Caco-2 (cell line): ENCODE results near the gene SNX27. TPM values are rescaled to one million over a fixed set of nuclear protein-coding genes. Genes with fewer than 3 reads are reported as not detected.

Source experiments
- BruUV-seq: library from RNA; stranded (reverse); fragments of 400-500 nt; replicated peaks from 2 replicates; lab custom pipeline; 2021; lab: Mats Ljungman, UMichigan
- CTCF ChIA-PET: fragments of 300-600 bp; sonication (Branson Sonifier 250); formaldehyde crosslinking; loops from one replicate; lab custom pipeline; 2022; ENCODE audit warnings: antibody characterized with exemption; lab: Charles Lee
- POLR2A ChIA-PET: fragments of 300-600 bp; sonication (Branson Sonifier 250); formaldehyde crosslinking; loops from one replicate; lab custom pipeline; 2022; ENCODE audit warnings: antibody characterized with exemption; lab: Charles Lee
- DNase-seq, 2 experiments: peaks; one replicate each; pipeline versions ENCODE4 v3.0.0 to v3.0.0-alpha.2; 2020 to 2022
- H3K27me3 ChIP-seq: replicated peaks from 2 replicates; pipeline ENCODE4 v1.6.0; 2011; ENCODE audit warnings: low read length; ENCODE audit not compliant: control insufficient read depth, insufficient read depth
- H3K36me3 ChIP-seq: 2 replicates; pipeline ENCODE4 v1.5.1; 2011; ENCODE audit warnings: low read length; ENCODE audit not compliant: control insufficient read depth, insufficient read depth
- H3K4me1 ChIP-seq: fragments of 250-450 bp; sonication (Bioruptor Pico); 2 replicates; pipeline ENCODE4 v1.5.1; 2020; ENCODE audit warnings: mild to moderate bottlenecking
- H3K4me3 ChIP-seq: 2 replicates; pipeline ENCODE4 v1.5.1; 2011; ENCODE audit warnings: low read depth, mild to moderate bottlenecking, control low read depth, low read length
- H3K9me3 ChIP-seq: fragments of 250-450 bp; sonication (Bioruptor Pico); 2 replicates; pipeline ENCODE4 v1.5.1; 2020; ENCODE audit warnings: mild to moderate bottlenecking, moderate library complexity
- H3K27ac Mint-ChIP-seq: one replicate; pipeline ENCODE4 v1.8.0; 2022; ENCODE audit warnings: mixed read lengths; ENCODE audit not compliant: unreplicated experiment
- H3K27me3 Mint-ChIP-seq: one replicate; pipeline ENCODE4 v1.8.0; 2022; ENCODE audit warnings: mixed read lengths; ENCODE audit not compliant: insufficient read depth, unreplicated experiment
- H3K36me3 Mint-ChIP-seq: one replicate; pipeline ENCODE4 v1.8.0; 2022; ENCODE audit warnings: mild to moderate bottlenecking, mixed read lengths; ENCODE audit not compliant: insufficient read depth, unreplicated experiment
- H3K4me1 Mint-ChIP-seq: one replicate; pipeline ENCODE4 v1.8.0; 2022; ENCODE audit warnings: low read depth, mixed read lengths; ENCODE audit not compliant: unreplicated experiment
- H3K4me3 Mint-ChIP-seq: one replicate; pipeline ENCODE4 v1.8.0; 2022; ENCODE audit warnings: mild to moderate bottlenecking, moderate library complexity, mixed read lengths; ENCODE audit not compliant: unreplicated experiment
- H3K9me3 Mint-ChIP-seq: one replicate; pipeline ENCODE4 v1.8.0; 2022; ENCODE audit warnings: mixed read lengths; ENCODE audit not compliant: unreplicated experiment
- intact Hi-C: fragments of 100-400 bp; cut with micrococcal nuclease; formaldehyde crosslinking; loops from one replicate; pipeline ENCODE4 v1.10.0; 2022; ENCODE audit not compliant: unreplicated experiment
- total RNA-seq: library from RNA; stranded (reverse); gene quantifications from 2 replicates; pipeline ENCODE4 v1.2.3, GENCODE V29; 2022
- TF ChIP-seq, protein P1 (sequence below), 2 experiments: fragments of 200-600 bp in 1 of 2; IDR thresholded peaks; 1 replicate in 1 of 2; 2 replicates in 1 of 2; pipeline versions ENCODE4 v1.5.1 to v1.8.0; 2011 to 2022; ENCODE audit warnings: antibody characterized with exemption in 1 of 2, control low read depth in 1 of 2, inconsistent platforms in 1 of 2, low read depth in 1 of 2, low read length in 1 of 2, mild to moderate bottlenecking in 1 of 2, moderate library complexity in 1 of 2; ENCODE audit not compliant: insufficient read depth in 1 of 2, severe bottlenecking in 1 of 2, unreplicated experiment in 1 of 2

The SNX27 gene
- total RNA-seq, 1 experiment from 2014 or later: 47.2 TPM

DNA sequence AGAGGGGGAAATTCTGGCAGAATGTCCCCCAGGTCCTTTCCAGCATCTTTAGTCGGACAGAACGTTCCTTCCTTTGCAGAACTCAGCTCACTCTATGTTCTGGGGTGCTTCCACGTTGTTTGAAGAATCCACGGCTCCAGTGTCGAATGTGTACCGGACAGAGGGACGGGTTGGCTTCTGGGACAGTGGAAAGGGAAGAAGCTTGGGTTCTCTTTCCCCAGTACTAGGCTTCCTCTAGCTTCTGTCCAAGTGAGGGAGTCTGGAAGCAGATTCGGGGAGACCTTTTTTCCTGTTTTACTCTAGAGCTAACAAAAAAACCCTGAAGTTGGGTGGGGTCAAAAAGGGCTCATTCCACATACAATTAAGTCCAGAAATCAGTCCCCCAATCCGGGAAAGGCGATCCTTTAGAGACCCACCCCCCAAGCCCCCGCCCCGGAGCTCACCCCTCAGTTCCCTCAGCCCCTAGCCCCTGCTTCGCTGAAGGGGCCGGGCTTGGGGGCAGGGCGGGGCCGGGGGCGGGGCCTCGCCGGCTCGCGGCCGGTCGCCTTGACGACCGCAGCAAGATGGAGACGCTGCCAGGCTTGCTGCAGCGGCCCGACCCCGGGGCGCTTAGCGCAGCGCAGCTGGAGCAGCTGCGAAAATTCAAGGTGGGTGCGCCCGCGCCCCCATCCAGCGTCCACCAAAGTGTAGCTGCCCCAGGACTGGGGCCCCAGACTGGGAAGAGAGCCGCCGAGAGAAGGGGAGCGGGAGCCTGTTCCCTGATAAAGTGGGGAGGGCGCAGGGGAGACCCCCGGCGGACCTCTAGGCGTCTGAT lies 109.3 kb downstream of the SNX27 start, which contains the start of gene RIIAD1:
Gene RIIAD1 (plus strand): TSS at position 549 of the 814 bp plus-strand sequence. CDS start 15 bp downstream, at position 564.
- Mint-ChIP-seq H3K9me3 (no peaks in the 10 kb centered on the region), H3K4me3 (peak within 1 kb of the TSS; percentile 68), H3K27me3 (peaks cover 3% of the 10 kb centered on the region), H3K36me3 (no peaks in the 10 kb centered on the region), H3K27ac (no peak within 1 kb of the TSS), H3K4me1 (peaks cover 31% of the 10 kb centered on the region)
- no TSS peak for BruUV-seq
- intact Hi-C loops: no loop called here
- TF ChIP-seq, protein P1, sequence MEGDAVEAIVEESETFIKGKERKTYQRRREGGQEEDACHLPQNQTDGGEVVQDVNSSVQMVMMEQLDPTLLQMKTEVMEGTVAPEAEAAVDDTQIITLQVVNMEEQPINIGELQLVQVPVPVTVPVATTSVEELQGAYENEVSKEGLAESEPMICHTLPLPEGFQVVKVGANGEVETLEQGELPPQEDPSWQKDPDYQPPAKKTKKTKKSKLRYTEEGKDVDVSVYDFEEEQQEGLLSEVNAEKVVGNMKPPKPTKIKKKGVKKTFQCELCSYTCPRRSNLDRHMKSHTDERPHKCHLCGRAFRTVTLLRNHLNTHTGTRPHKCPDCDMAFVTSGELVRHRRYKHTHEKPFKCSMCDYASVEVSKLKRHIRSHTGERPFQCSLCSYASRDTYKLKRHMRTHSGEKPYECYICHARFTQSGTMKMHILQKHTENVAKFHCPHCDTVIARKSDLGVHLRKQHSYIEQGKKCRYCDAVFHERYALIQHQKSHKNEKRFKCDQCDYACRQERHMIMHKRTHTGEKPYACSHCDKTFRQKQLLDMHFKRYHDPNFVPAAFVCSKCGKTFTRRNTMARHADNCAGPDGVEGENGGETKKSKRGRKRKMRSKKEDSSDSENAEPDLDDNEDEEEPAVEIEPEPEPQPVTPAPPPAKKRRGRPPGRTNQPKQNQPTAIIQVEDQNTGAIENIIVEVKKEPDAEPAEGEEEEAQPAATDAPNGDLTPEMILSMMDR (IDR thresholded peaks at IDR 0.05; ENCODE audit: insufficient read depth in 1 of 2, low read depth in 1 of 2, low read length in 1 of 2, severe bottlenecking in 1 of 2, unreplicated experiment in 1 of 2): no peak
- Histone ChIP-seq H3K27me3 (no peaks in the 10 kb centered on the region), H3K9me3 (no peaks in the 10 kb centered on the region), H3K4me1 (peaks cover 35% of the 10 kb centered on the region), H3K36me3 (no peaks in the 10 kb centered on the region), H3K4me3 (peak within 1 kb of the TSS; percentile 31)
- ChIA-PET POLR2A (no interaction called here), CTCF (interaction anchor here (1.2 kb wide), 2 partner anchors 14 to 116 kb away, joined by 3 to 4 read pairs; no protein-coding TSS in a partner anchor)
- DNase-seq: no peak

DNA sequence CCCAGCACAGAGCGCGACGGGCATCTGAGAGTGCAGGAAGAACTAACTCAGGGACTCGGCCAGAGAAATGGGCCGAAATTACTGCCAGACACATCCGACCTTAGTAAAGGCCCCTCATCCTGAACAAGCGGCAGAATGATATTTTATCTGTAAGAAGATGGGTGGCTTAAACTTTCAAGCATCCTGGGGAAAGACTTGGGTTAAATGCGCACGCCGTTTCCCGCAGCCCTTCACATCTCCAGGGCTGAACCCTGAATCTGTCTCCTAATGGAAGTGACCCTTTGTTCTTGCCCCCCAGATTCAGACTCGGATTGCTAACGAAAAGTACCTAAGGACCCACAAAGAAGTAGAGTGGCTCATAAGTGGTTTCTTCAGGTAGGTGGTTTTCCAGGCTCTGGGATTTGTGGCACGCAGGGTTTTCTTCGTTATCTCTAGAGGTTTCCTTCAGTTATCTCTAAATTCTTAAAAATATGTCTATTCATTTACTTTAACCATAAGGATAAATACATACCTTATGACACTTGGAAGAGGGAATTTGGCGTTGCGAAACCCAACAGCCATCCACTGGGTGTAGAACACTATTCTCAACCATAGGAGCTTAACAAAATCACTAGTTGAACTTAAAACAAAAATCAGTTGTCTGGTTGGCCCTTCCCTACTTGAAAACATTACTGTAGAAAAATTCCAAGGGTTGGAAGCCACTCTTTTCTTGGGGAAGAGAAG lies 110.1 kb downstream of the SNX27 start:
- Mint-ChIP-seq H3K4me1 (peaks cover 28% of the 10 kb centered on the region), H3K27ac (no peak overlapping the region), H3K4me3 (peak overlapping the region; percentile 68), H3K36me3 (no peaks in the 10 kb centered on the region), H3K9me3 (no peaks in the 10 kb centered on the region), H3K27me3 (peaks cover 2% of the 10 kb centered on the region)
- no peaks in the 10 kb centered on the region for H3K36me3 ChIP-seq
- peaks cover 35% of the 10 kb centered on the region for H3K4me1 ChIP-seq
- ChIA-PET POLR2A (no interaction called here), CTCF (interaction anchor here (1.2 kb wide), 1 partner anchor 13 kb away, joined by 3 read pairs; no protein-coding TSS in a partner anchor)
- H3K27me3 ChIP-seq: no peaks in the 10 kb centered on the region
- H3K9me3 ChIP-seq: no peaks in the 10 kb centered on the region
- DNase-seq: no peak
- intact Hi-C loops: no loop called here
- TF ChIP-seq, protein P1 (IDR thresholded peaks at IDR 0.05; ENCODE audit: insufficient read depth in 1 of 2, low read depth in 1 of 2, low read length in 1 of 2, severe bottlenecking in 1 of 2, unreplicated experiment in 1 of 2): no peak
- H3K4me3 ChIP-seq: peak overlapping the region; percentile 31
- BruUV-seq: no TSS peak

DNA sequence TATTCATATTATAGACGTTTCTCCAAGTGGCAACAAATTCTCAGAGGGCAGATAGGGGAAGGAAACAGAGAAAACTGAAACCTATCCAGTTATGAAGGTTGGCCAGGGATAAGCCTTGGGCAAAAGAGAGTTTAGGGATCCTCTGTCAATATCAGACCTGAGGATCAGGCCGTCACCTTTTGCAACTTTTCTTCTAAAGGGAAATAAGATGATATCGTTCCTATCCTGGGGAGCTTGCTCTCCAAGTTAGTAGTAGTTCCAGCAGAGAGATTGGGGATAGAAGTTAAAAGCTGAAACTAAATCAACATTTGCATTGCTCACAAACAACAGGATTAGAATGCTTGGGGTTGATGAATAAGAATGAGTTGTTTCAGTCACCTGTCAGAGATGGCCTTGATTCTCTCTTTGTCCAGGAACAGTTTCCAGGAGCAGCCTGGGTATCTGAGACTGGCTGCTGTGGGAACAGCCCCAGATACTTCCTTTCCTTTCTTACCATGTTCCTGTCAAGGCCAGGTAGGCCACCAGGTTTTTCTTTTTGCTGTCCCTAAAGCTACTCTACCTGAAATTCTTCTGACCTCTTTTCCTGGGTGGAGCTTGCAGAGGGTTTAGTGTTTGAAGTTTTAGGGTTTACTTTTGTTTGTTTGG lies 112.0 kb downstream of the SNX27 start:
- no peak for DNase-seq
- Histone ChIP-seq H3K27me3 (no peaks in the 10 kb centered on the region), H3K4me3 (no peak overlapping the region), H3K4me1 (peaks cover 35% of the 10 kb centered on the region), H3K9me3 (no peaks in the 10 kb centered on the region), H3K36me3 (no peaks in the 10 kb centered on the region)
- Mint-ChIP-seq H3K4me1 (peaks cover 16% of the 10 kb centered on the region), H3K27me3 (no peaks in the 10 kb centered on the region), H3K4me3 (peak overlapping the region; percentile 15), H3K36me3 (no peaks in the 10 kb centered on the region), H3K9me3 (no peaks in the 10 kb centered on the region), H3K27ac (no peak overlapping the region)
- no TSS peak for BruUV-seq
- ChIA-PET CTCF (interaction anchor here (0.7 to 1.4 kb wide), 3 partner anchors 8 to 11 kb away, joined by 3 to 7 read pairs (median 4); no protein-coding TSS in a partner anchor), POLR2A (interaction anchor here (0.8 kb wide), 1 partner anchor 184 kb away, joined by 3 read pairs; no protein-coding TSS in a partner anchor)
- TF ChIP-seq, protein P1 (IDR thresholded peaks at IDR 0.05; ENCODE audit: insufficient read depth in 1 of 2, low read depth in 1 of 2, low read length in 1 of 2, severe bottlenecking in 1 of 2, unreplicated experiment in 1 of 2): no peak
- intact Hi-C loops: no loop called here
